ENCODE data around the gene NMUR2.

DNA sequence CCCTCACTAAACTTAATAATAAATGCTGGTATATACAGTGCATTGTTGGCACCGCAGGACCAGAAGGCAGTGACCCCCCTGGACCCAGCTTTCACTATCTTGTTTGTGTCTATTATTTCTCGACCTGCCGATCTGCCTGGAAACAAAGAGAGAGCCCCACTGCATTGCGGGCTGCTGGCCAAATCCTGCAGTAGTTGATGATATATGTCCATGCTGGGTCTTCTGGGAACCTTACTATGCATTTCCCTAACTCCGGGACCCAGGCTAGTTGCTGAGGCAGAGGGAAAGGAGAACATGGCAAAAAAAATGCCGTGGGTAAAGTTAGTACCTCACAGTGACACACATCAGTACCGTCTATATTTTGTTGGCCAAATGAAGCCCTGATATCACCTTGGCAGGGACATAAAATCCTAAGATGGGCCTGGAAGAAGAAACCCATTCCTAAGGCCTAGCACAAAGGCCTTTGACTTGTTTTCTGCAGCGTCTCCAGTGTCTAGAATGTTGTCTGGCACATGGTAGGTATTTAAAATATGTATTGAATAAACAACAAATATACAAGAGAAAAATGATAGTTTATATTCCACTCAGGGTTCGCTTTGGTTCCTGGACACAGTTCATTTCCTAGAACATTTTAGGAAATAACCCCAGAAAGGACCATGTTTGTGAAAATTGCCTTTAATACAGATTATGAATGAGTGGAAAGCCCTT, 46.1 kb downstream of the NMUR2 start:
- TF ChIP-seq, protein P1, sequence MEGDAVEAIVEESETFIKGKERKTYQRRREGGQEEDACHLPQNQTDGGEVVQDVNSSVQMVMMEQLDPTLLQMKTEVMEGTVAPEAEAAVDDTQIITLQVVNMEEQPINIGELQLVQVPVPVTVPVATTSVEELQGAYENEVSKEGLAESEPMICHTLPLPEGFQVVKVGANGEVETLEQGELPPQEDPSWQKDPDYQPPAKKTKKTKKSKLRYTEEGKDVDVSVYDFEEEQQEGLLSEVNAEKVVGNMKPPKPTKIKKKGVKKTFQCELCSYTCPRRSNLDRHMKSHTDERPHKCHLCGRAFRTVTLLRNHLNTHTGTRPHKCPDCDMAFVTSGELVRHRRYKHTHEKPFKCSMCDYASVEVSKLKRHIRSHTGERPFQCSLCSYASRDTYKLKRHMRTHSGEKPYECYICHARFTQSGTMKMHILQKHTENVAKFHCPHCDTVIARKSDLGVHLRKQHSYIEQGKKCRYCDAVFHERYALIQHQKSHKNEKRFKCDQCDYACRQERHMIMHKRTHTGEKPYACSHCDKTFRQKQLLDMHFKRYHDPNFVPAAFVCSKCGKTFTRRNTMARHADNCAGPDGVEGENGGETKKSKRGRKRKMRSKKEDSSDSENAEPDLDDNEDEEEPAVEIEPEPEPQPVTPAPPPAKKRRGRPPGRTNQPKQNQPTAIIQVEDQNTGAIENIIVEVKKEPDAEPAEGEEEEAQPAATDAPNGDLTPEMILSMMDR (IDR thresholded peaks at IDR 0.05), result no peak
- TF ChIP-seq POLR2A (IDR thresholded peaks at IDR 0.05), result no peak
